ENCODE results near the gene KLK10. TPM values are rescaled to one million over a fixed set of nuclear protein-coding genes. Genes with fewer than 3 reads are reported as not detected.
"Not testable (repeated sequence)": the region's sequence is repeated elsewhere in the genome, so short reads cannot be mapped to it uniquely, and the experiment has no call there.

KLK10 gene
- polyA plus RNA-seq, 1 experiment = not detected

DNA sequence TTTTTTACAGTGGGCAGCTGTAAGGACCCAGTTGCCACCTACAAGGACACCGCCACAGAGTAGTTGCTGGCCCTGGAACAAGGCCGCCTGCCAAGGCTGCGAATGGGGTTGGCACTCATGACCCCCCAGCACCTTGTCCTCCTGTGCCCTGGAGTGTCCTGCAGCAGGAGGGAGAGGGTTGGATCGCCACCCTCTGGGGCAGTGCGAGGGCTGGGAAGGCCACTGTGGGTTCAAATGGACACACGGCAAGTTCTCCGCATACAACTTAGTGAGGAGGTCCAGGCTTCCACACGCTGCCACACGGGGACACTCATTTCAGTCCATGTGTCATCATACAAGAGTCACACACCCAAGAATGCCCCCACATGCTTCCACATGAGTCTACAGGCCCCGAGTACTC lies 19.1 kb downstream of the KLK10 start:
- Histone ChIP-seq H3K27me3 (ENCODE audit: control insufficient read depth, insufficient read depth, low read length) (no peaks in the 10 kb centered on the region), H3K9me3 (ENCODE audit: control insufficient read depth, insufficient read depth, low read length) (peaks cover 32% of the 10 kb centered on the region), H3K4me3 (ENCODE audit: low read depth, low read length) (no peak overlapping the region), H3K27ac (ENCODE audit: low read depth, low read length) (no peak overlapping the region)
- no peak for DNase-seq (ENCODE audit: low read depth, low spot score)
- CTCF ChIA-PET = no interaction called here
- TF ChIP-seq CTCF (IDR thresholded peaks at IDR 0.05; ENCODE audit: low read depth, low read length) = no peak
- POLR2A ChIA-PET = no interaction called here

DNA sequence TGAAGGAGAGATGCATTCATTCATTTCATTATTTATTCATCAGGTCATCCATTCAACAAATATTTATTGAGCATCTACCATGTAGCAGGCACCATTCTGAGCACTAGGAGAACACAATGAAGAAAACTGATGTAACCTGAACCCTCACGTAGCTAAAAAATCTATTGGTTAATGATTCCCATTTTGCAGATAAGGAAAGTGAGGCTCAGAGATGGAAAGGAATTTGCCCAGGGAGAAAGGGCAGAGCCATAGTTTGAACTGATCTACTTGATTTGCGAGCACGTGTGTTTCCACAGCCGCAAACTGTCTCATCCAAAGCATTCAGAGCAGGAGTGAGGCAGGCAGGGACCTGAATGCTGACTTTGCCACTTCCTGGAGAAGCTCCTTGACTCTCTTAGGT lies 20.8 kb downstream of the KLK10 start:
- POLR2A ChIA-PET = no interaction called here
- Histone ChIP-seq H3K27me3 (ENCODE audit: control insufficient read depth, insufficient read depth, low read length) (no peaks in the 10 kb centered on the region), H3K27ac (ENCODE audit: low read depth, low read length) (no peak overlapping the region), H3K4me3 (ENCODE audit: low read depth, low read length) (no peak overlapping the region), H3K9me3 (ENCODE audit: control insufficient read depth, insufficient read depth, low read length) (peaks cover 32% of the 10 kb centered on the region)
- DNase-seq (ENCODE audit: low read depth, low spot score) = no peak
- no peak for TF ChIP-seq CTCF (IDR thresholded peaks at IDR 0.05; ENCODE audit: low read depth, low read length)
- CTCF ChIA-PET = no interaction called here

- DNase-seq (ENCODE audit: low read depth, low spot score) = no peak
- POLR2A ChIA-PET = no interaction called here
- no peak overlapping the region for H3K4me3 ChIP-seq (ENCODE audit: low read depth, low read length)
- no peak overlapping the region for H3K27ac ChIP-seq (ENCODE audit: low read depth, low read length)
- H3K27me3 ChIP-seq (ENCODE audit: control insufficient read depth, insufficient read depth, low read length) = no peaks in the 10 kb centered on the region
- no peak for TF ChIP-seq CTCF (IDR thresholded peaks at IDR 0.05; ENCODE audit: low read depth, low read length)
- CTCF ChIA-PET = no interaction called here
- H3K9me3 ChIP-seq (ENCODE audit: control insufficient read depth, insufficient read depth, low read length) = peaks cover 32% of the 10 kb centered on the region
Observed at GRCh38 chr19:50998061-50998460, 21.4 kb downstream of the KLK10 start.

DNA sequence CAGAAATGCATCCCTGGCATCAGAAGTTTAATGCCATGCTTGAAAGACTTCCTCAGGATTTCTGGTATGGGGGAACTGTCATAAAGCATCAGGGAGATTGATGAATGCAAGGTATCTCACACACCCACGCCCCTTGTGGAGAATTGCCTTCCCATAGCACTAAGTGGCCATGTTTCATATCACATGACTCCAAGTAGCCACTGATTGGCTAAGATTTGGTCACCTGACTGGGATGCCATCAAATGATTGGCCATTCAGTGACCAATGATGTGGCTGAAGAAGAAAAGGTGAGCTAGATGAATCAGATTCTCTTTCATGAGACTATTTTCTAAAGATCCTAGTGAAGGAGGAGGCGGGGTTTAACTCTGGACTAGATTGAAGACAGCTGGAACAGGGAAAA lies 25.4 kb downstream of the KLK10 start:
- ChIA-PET CTCF (interaction anchor here (0.9 kb wide), 1 partner anchor 23 kb away, joined by 3 read pairs; no protein-coding TSS in a partner anchor), POLR2A (no interaction called here)

GRCh38 chr19:50992666-50993035 lies 26.9 kb downstream of the KLK10 start:
- no peak overlapping the region for H3K4me3 ChIP-seq (ENCODE audit: low read depth, low read length)
- POLR2A ChIA-PET = no interaction called here
- CTCF ChIA-PET = interaction anchor here (1.0 to 1.7 kb wide), 3 partner anchors 9 to 28 kb away, joined by 3 to 4 read pairs (median 3); no protein-coding TSS in a partner anchor
- peaks cover 5% of the 10 kb centered on the region for H3K9me3 ChIP-seq (ENCODE audit: control insufficient read depth, insufficient read depth, low read length)
- no peak for TF ChIP-seq CTCF (IDR thresholded peaks at IDR 0.05; ENCODE audit: low read depth, low read length)
- H3K27me3 ChIP-seq (ENCODE audit: control insufficient read depth, insufficient read depth, low read length) = no peaks in the 10 kb centered on the region
- DNase-seq (ENCODE audit: low read depth, low spot score) = no peak
- H3K27ac ChIP-seq (ENCODE audit: low read depth, low read length) = no peak overlapping the region

More for the DNA sequence above, 25.4 kb downstream of the KLK10 start:
- Histone ChIP-seq H3K27me3 (ENCODE audit: control insufficient read depth, insufficient read depth, low read length) (no peaks in the 10 kb centered on the region), H3K4me3 (ENCODE audit: low read depth, low read length) (no peak overlapping the region), H3K27ac (ENCODE audit: low read depth, low read length) (no peak overlapping the region), H3K9me3 (ENCODE audit: control insufficient read depth, insufficient read depth, low read length) (peaks cover 5% of the 10 kb centered on the region)
- no peak for DNase-seq (ENCODE audit: low read depth, low spot score)
- no peak for TF ChIP-seq CTCF (IDR thresholded peaks at IDR 0.05; ENCODE audit: low read depth, low read length)

DNA sequence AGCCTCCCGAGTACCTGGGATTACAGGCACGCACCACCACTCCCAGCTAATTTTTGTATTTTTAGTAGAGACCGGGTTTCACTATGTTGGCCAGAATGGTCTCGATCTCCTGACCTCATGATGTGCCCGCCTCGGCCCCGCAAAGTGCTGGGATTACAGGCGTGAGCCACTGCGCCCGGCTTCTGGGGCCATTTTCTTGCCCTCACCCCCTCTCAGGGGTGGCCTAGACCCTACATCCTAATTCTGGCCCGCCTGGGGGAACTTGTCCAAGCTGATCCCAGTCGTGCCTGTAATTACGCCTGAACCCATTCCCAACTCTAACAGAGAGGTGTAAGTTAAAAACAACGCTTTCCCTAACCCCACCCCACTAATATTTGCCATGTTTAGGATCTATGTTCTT lies 35.1 kb downstream of the KLK10 start:
- CTCF ChIA-PET; H3K4me3 ChIP-seq (ENCODE audit: low read depth, low read length); H3K27me3 ChIP-seq (ENCODE audit: control insufficient read depth, insufficient read depth, low read length); POLR2A ChIA-PET; H3K9me3 ChIP-seq (ENCODE audit: control insufficient read depth, insufficient read depth, low read length); DNase-seq (ENCODE audit: low read depth, low spot score); H3K27ac ChIP-seq (ENCODE audit: low read depth, low read length): not testable (repeated sequence)
